WERI-Rb-1 (cell line): Measurements from ENCODE around the gene CNN2.
A peak's percentile ranks its signal among the peaks of the same experiment; 100 is the strongest.

Experiments used
- DNase-seq: peaks from one replicate; pipeline ENCODE4 v3.0.0-alpha.2; 2020
- H3K27ac ChIP-seq: fragments of 250-450 bp; sonication (Bioruptor Pico); 2 replicates; pipeline ENCODE4 v1.5.1; 2020; ENCODE audit warnings: mild to moderate bottlenecking, moderate library complexity
- H3K27me3 ChIP-seq: fragments of 250-450 bp; sonication (Bioruptor Pico); 2 replicates; pipeline ENCODE4 v1.5.1; 2021; ENCODE audit warnings: mild to moderate bottlenecking, low read depth, moderate library complexity; ENCODE audit not compliant: insufficient read depth, severe bottlenecking
- H3K36me3 ChIP-seq: fragments of 250-450 bp; sonication (Bioruptor Pico); 2 replicates; pipeline ENCODE4 v1.5.1; 2020; ENCODE audit warnings: mild to moderate bottlenecking, moderate library complexity
- H3K4me3 ChIP-seq: 2 replicates; pipeline ENCODE4 v1.5.1; 2011; ENCODE audit warnings: low read depth, mild to moderate bottlenecking, control low read depth, low read length
- H3K9me3 ChIP-seq: fragments of 250-450 bp; sonication (Bioruptor Pico); 2 replicates; pipeline ENCODE4 v1.5.1; 2021; ENCODE audit warnings: mild to moderate bottlenecking, moderate library complexity; ENCODE audit not compliant: severe bottlenecking
- TF ChIP-seq, protein P1 (sequence below): IDR thresholded peaks from 2 replicates; pipeline ENCODE4 v1.5.1; 2011; ENCODE audit warnings: low read depth, mild to moderate bottlenecking, control low read depth, inconsistent platforms, low read length

The CNN2 gene

DNA sequence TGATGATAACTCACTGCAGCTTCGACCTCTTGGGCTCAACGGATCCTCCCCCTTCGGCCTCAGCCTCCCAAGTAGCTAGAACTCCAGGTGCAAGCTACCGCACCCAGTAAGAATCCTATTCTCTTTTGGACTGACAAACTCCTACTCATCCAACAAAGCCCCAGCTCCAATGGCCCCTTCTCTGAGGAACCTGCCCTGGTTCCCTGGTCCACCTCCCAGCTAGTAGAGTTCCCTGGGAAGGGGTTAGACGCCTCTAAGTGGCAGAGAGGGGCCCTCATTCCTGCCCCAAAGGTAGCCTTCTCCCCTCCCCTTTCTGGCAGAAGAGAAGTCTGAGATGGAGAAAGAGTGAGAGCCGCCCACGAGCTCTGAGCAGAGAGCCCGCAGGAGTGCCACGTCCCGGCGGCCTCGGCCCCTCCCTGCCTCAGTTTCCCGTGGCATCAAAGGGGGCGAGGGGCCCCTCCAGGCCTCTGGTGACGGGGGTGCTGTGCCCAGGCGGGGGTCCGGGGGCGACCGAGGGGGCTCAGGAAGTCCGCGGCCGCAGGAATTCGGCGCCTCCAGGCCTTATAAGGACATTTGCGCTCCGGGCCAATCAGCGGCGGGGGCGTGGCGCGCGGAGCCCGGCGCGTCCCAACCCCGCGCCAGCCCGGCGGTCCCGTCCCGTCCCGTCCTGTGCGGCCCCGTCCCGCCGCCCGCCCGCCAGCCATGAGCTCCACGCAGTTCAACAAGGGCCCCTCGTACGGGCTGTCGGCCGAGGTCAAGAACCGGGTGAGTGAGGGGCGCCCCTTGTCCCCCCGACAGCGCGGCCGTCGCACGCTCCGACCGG lies at the start of gene CNN2:
TSS of gene CNN2 (plus strand) at position 649 of the 823 bp plus-strand sequence. CDS start at position 703, 54 bp downstream.
- H3K4me3 ChIP-seq = peak within 1 kb of the TSS; percentile 73
- no peaks in the 10 kb centered on the region for H3K27me3 ChIP-seq
- peak within 1 kb of the TSS; percentile 89 for H3K27ac ChIP-seq
- peaks cover 4% of the 10 kb centered on the region for H3K36me3 ChIP-seq
- TF ChIP-seq, protein P1, sequence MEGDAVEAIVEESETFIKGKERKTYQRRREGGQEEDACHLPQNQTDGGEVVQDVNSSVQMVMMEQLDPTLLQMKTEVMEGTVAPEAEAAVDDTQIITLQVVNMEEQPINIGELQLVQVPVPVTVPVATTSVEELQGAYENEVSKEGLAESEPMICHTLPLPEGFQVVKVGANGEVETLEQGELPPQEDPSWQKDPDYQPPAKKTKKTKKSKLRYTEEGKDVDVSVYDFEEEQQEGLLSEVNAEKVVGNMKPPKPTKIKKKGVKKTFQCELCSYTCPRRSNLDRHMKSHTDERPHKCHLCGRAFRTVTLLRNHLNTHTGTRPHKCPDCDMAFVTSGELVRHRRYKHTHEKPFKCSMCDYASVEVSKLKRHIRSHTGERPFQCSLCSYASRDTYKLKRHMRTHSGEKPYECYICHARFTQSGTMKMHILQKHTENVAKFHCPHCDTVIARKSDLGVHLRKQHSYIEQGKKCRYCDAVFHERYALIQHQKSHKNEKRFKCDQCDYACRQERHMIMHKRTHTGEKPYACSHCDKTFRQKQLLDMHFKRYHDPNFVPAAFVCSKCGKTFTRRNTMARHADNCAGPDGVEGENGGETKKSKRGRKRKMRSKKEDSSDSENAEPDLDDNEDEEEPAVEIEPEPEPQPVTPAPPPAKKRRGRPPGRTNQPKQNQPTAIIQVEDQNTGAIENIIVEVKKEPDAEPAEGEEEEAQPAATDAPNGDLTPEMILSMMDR = no peak
- no peaks in the 10 kb centered on the region for H3K9me3 ChIP-seq
- peak; percentile 71 for DNase-seq

- Histone ChIP-seq H3K4me3 (no peak overlapping the region), H3K9me3 (no peaks in the 10 kb centered on the region), H3K27me3 (no peaks in the 10 kb centered on the region), H3K27ac (peak overlapping the region; percentile 46; the same call in 1 of the 2 replicates), H3K36me3 (peaks cover 3% of the 10 kb centered on the region)
- TF ChIP-seq, protein P1 = no peak
- DNase-seq = no peak
Observed at GRCh38 chr19:977058-977464, 49.3 kb upstream of the CNN2 start.

- no peak for DNase-seq
- TF ChIP-seq, protein P1 = no peak
Observed at GRCh38 chr19:979318-979741, 47.1 kb upstream of the CNN2 start.

GRCh38 chr19:980133-980998 lies 46.0 kb upstream of the CNN2 start:
- Histone ChIP-seq H3K27me3 (no peaks in the 10 kb centered on the region), H3K9me3 (no peaks in the 10 kb centered on the region), H3K36me3 (peaks cover 3% of the 10 kb centered on the region), H3K27ac (no peak overlapping the region), H3K4me3 (no peak overlapping the region)
- TF ChIP-seq, protein P1 = no peak
- DNase-seq = no peak

More at GRCh38 chr19:979318-979741, 47.1 kb upstream of the CNN2 start:
- Histone ChIP-seq H3K27ac (no peak overlapping the region), H3K36me3 (peaks cover 2% of the 10 kb centered on the region), H3K4me3 (no peak overlapping the region), H3K9me3 (no peaks in the 10 kb centered on the region), H3K27me3 (no peaks in the 10 kb centered on the region)

GRCh38 chr19:982567-983170 lies 43.7 kb upstream of the CNN2 start:
- Histone ChIP-seq H3K27ac (peak overlapping the region; percentile 29; the same call in 1 of the 2 replicates), H3K9me3 (no peaks in the 10 kb centered on the region), H3K4me3 (peak overlapping the region; percentile 28), H3K36me3 (peaks cover 19% of the 10 kb centered on the region), H3K27me3 (no peaks in the 10 kb centered on the region)
- TF ChIP-seq, protein P1 = peak; percentile 89
- DNase-seq = peak; percentile 67
